Brain microvascular endothelial cell (primary cell): Measurements from ENCODE around the gene CD36.

ENCODE experiments used
- DNase-seq: peaks from one replicate; pipeline ENCODE4 v3.0.0-alpha.2; 2020
- H3K27ac ChIP-seq: fragments of 250-450 bp; sonication (Bioruptor Pico); 2 replicates; pipeline ENCODE4 v1.5.1; 2020; ENCODE audit warnings: mild to moderate bottlenecking, moderate library complexity
- H3K27me3 ChIP-seq: fragments of 250-450 bp; sonication (Bioruptor Pico); replicated peaks from 2 replicates; pipeline ENCODE4 v1.5.1; 2020; ENCODE audit warnings: mild to moderate bottlenecking
- H3K36me3 ChIP-seq: fragments of 250-450 bp; sonication (Bioruptor Pico); replicated peaks from 2 replicates; pipeline ENCODE4 v1.5.1; 2020; ENCODE audit warnings: mild to moderate bottlenecking
- H3K4me3 ChIP-seq: 2 replicates; pipeline ENCODE4 v1.5.1; 2011; ENCODE audit warnings: low read depth, mild to moderate bottlenecking, control low read depth, low read length, moderate library complexity
- in situ Hi-C: cut with HindIII; loops from 2 replicates; pipeline ENCODE4 v1.10.0; 2017; ENCODE audit warnings: low sequenced_read_pairs, low pct_ligation_motif_present
- TF ChIP-seq, protein P1 (sequence below): IDR thresholded peaks from 2 replicates; pipeline ENCODE4 v1.5.1; 2011; ENCODE audit warnings: low read depth, mild to moderate bottlenecking, moderate library complexity, low read length, control low read depth, inconsistent platforms; ENCODE audit errors: missing control alignments

CD36 gene

DNA sequence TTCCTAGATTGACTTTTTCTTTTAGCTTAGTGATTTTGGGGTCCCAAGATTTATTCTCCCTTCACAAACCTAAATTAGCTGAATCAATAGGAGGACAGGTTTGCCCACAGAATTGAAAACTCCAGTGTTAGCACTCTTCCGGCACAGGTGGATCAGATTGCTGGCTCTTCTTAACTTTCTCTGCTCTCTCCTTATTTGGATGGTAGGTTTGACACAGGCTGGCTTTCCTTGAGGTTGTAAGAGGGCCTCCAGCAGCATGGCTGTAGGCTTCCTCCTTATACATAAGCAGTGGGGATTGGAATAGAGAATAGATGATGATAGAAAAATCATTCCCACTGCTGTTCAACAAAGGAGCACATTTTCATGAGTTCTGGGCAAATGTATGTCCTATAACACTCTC is 9.4 kb upstream of the CD36 start:
- Histone ChIP-seq H3K36me3 (no peaks in the 10 kb centered on the region), H3K27me3 (no peaks in the 10 kb centered on the region), H3K27ac (no peak overlapping the region), H3K4me3 (no peak overlapping the region)
- TF ChIP-seq, protein P1, sequence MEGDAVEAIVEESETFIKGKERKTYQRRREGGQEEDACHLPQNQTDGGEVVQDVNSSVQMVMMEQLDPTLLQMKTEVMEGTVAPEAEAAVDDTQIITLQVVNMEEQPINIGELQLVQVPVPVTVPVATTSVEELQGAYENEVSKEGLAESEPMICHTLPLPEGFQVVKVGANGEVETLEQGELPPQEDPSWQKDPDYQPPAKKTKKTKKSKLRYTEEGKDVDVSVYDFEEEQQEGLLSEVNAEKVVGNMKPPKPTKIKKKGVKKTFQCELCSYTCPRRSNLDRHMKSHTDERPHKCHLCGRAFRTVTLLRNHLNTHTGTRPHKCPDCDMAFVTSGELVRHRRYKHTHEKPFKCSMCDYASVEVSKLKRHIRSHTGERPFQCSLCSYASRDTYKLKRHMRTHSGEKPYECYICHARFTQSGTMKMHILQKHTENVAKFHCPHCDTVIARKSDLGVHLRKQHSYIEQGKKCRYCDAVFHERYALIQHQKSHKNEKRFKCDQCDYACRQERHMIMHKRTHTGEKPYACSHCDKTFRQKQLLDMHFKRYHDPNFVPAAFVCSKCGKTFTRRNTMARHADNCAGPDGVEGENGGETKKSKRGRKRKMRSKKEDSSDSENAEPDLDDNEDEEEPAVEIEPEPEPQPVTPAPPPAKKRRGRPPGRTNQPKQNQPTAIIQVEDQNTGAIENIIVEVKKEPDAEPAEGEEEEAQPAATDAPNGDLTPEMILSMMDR = no peak
- in situ Hi-C loops = no loop called here
- DNase-seq = no peak

DNA sequence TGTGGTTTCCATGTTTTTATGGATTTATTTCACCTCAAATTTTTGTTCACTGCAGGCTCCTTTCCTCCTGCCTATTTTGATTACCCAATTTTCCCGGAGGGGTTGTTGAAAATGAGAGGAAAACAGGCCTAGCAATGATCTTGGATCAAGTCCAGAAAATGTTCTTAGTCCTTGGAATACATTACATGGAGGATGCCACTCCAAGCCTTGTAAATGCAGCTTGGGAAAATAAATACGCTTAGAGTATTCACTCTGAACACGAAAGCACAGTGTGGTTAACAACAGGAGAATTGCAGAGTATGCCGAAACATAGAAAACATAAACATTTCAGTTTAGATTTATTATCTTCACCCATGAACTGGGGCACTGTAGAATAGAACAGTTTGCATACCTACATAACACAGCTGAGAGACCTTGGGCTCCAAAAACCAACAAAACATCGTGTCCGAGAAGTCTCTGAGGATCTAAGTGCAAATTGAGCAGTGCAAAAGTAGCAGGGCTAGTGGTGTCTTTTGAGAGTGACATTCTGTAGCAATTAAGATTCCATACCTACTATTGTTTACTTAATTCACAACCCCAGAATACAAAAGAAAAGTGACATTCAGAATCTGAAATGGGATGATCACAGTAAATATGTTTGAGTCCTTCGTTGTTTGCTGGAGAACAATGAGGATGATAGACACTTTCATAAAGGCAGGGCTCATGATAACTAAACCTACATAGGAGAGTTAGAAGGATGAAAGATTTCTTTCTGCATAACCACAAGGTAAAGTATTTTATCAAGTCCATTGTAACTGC is 7.6 kb upstream of the CD36 start:
- Histone ChIP-seq H3K27me3 (no peaks in the 10 kb centered on the region), H3K4me3 (no peak overlapping the region), H3K27ac (no peak overlapping the region), H3K36me3 (no peaks in the 10 kb centered on the region)
- TF ChIP-seq, protein P1 = no peak
- in situ Hi-C loops = no loop called here
- DNase-seq = no peak

DNA sequence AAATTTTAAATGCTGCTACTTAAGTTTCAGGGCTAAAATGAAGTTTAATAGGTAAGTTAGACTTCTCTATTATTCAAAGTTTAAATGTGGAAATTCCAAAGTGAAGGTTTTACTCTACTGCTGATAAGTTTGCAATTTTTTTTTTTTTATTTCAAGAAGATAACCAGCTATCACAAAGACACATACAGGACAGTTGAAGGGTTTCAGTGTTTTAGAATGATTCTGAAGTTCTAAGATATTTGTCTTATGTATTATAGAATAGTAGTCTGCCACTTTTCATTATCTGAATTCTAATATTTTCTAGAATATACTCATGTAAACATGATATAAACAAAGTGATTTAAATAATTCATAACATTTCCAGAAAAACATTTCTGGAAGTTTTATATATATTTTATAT is 7.0 kb upstream of the CD36 start:
- Histone ChIP-seq H3K36me3 (no peaks in the 10 kb centered on the region), H3K27ac (no peak overlapping the region), H3K27me3 (no peaks in the 10 kb centered on the region), H3K4me3 (no peak overlapping the region)
- TF ChIP-seq, protein P1 = no peak
- no peak for DNase-seq
- in situ Hi-C loops = no loop called here

DNA sequence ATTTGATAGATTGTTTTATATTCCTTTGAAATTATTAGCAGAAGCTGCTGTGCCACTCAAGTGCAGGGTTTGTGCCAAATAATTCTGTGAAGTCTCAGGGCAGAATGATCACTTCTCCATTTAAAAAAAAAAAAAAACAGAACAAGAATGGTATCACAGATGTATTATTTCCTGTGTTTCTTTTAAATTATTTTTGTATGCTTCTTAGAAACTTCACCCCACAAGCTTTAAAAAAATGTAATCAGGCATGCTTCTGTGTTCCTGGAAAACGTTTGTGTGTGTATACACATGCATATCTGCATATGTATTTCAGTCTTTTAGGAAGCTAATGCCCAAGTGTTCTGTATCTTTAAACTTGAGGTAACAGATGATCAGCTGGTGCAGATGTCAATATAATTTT is 6.3 kb upstream of the CD36 start:
- in situ Hi-C loops = no loop called here
- Histone ChIP-seq H3K36me3 (no peaks in the 10 kb centered on the region), H3K27ac (no peak overlapping the region)

DNA sequence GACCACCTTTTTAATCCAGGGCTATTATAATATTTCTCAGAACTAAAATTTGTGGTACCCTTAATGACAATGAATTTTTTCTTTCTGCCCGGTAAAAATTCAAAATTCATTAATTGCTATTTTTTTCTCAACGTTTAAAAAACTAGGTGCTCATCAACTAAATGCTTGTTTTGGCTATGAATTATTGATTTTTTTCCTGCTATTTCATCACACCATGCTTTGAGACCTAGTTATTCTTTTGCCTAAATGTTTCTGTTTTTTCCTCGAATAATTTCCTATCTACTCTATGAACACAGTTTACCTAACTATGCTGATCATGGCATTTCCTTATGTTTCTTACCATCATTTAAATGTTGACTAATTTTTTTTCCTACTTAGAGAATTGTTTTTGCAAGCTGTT is 5.6 kb upstream of the CD36 start:
- Histone ChIP-seq H3K36me3 (no peaks in the 10 kb centered on the region), H3K4me3 (no peak overlapping the region), H3K27me3 (no peaks in the 10 kb centered on the region), H3K27ac (no peak overlapping the region)
- DNase-seq = no peak
- in situ Hi-C loops = no loop called here
- TF ChIP-seq, protein P1 = no peak

More for the DNA sequence above, 6.3 kb upstream of the CD36 start:
- DNase-seq = no peak
- TF ChIP-seq, protein P1 = no peak
- no peaks in the 10 kb centered on the region for H3K27me3 ChIP-seq
- H3K4me3 ChIP-seq = no peak overlapping the region

DNA sequence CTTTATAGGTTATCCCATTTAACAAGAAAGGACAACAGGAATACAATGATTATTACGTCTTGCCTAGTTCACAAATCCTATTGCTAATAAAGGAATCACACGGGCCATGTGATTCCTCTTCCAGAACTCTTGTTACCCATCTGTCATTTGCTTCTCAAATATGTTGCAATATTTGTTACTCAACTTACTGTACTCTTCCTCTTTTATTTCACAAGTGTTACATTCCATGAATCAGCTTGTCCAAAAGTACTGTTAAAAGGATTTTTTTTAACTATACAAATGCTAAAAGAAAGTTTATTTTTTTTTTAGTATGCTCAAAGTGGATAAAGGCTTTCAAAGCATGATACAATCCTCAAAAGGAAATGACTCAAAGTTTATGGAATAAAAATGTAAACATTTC is 3.9 kb upstream of the CD36 start:
- H3K27me3 ChIP-seq = no peaks in the 10 kb centered on the region
- no peak overlapping the region for H3K4me3 ChIP-seq
- no peaks in the 10 kb centered on the region for H3K36me3 ChIP-seq
- TF ChIP-seq, protein P1 = no peak
- peak; percentile 28 for DNase-seq
- no peak overlapping the region for H3K27ac ChIP-seq
- in situ Hi-C loops = no loop called here
